GM12878 (cell line): Measurements from ENCODE around the gene PCID2. TPM values are rescaled to one million over a fixed set of nuclear protein-coding genes. Genes with fewer than 3 reads are reported as not detected.

Experiments
- ATAC-seq: fragments of 200-7000 bp; cut with Tn5 transposase; 3 replicates; pipeline ENCODE4 v1.9.1; 2020; ENCODE audit warnings: mild to moderate bottlenecking, moderate library complexity
- BruUV-seq: library from RNA; stranded (reverse); fragments of 400-500 nt; replicated peaks from 2 replicates; lab custom pipeline; 2021; lab: Mats Ljungman, UMichigan
- CTCF ChIA-PET: fragments of 300-600 bp; sonication (Branson Sonifier 250); formaldehyde crosslinking; extraction: SDS; loops from one replicate; lab custom pipeline; 2021; ENCODE audit warnings: inconsistent platforms; lab: Yijun Ruan, JAX
- POLR2A ChIA-PET: fragments of 350-600 bp; formaldehyde crosslinking; extraction: SDS; loops from one replicate; lab custom pipeline; 2021; ENCODE audit warnings: inconsistent platforms; lab: Charles Lee
- RAD21 ChIA-PET: fragments of 300-600 bp; sonication (Branson Sonifier 250); formaldehyde crosslinking; loops from one replicate; lab custom pipeline; 2023; ENCODE audit warnings: antibody characterized with exemption; ENCODE audit not compliant: unreplicated experiment; lab: Charles Lee
- SMC1A ChIA-PET: fragments of 300-600 bp; sonication (Branson Sonifier 250); formaldehyde crosslinking; loops from one replicate; lab custom pipeline; 2023; ENCODE audit not compliant: unreplicated experiment, uncharacterized antibody; lab: Charles Lee
- DNase-seq: peaks from one replicate; pipeline ENCODE4 v3.0.0-alpha.2; 2011; ENCODE audit warnings: low read depth, low spot score
- FAIRE-seq: peaks from 3 replicates; lab custom pipeline; 2011; peaks lifted over from hg19 to GRCh38; lab: Jason Lieb, UNC
- H2AFZ ChIP-seq: 2 replicates; pipeline ENCODE4 v1.6.0; 2011; ENCODE audit warnings: low read depth, low read length, control low read depth; ENCODE audit not compliant: control insufficient read depth
- H3K27ac ChIP-seq: 2 replicates; pipeline ENCODE4 v1.5.1; 2011; ENCODE audit warnings: control low read depth; ENCODE audit not compliant: control insufficient read depth, insufficient read depth
- H3K27me3 ChIP-seq, 2 experiments: replicated peaks in 1 of 2; 2 replicates each; pipeline versions ENCODE4 v1.6.0 to v1.6.1; 2011; ENCODE audit warnings: low read length in 1 of 2; ENCODE audit not compliant: control insufficient read depth in 2 of 2, insufficient read depth in 2 of 2
- H3K36me3 ChIP-seq, 2 experiments: 2 replicates each; pipeline ENCODE4 v1.5.1; 2011; ENCODE audit warnings: low read length in 1 of 2; ENCODE audit not compliant: control insufficient read depth in 2 of 2, insufficient read depth in 2 of 2
- H3K4me1 ChIP-seq: 2 replicates; pipeline ENCODE4 v1.6.1; 2011; ENCODE audit warnings: mild to moderate bottlenecking, low read length, moderate library complexity, mixed read lengths; ENCODE audit not compliant: control insufficient read depth, insufficient read depth
- H3K4me2 ChIP-seq: 2 replicates; pipeline ENCODE4 v1.6.0; 2011; ENCODE audit warnings: control low read depth; ENCODE audit not compliant: control insufficient read depth, insufficient read depth
- H3K4me3 ChIP-seq: fragments of 200-600 bp; sonication (generic); 2 replicates; pipeline ENCODE4 v1.5.1; 2016
- H3K79me2 ChIP-seq: 2 replicates; pipeline ENCODE4 v1.6.0; 2011; ENCODE audit warnings: low read length; ENCODE audit not compliant: control insufficient read depth, insufficient read depth
- H3K9ac ChIP-seq: 2 replicates; pipeline ENCODE4 v1.8.0; 2011; ENCODE audit warnings: low read length, control low read depth, mixed read lengths; ENCODE audit not compliant: control insufficient read depth, insufficient read depth
- H3K9me3 ChIP-seq: replicated peaks from 3 replicates; pipeline ENCODE4 v1.5.1; 2011; ENCODE audit warnings: mild to moderate bottlenecking, low read length; ENCODE audit not compliant: control insufficient read depth, insufficient read depth
- H4K20me1 ChIP-seq: 2 replicates; pipeline ENCODE4 v1.6.0; 2011; ENCODE audit not compliant: control insufficient read depth, insufficient read depth
- BRCA1 ChIP-seq: IDR thresholded peaks from 2 replicates; pipeline ENCODE4 v1.6.1; 2011; ENCODE audit warnings: low read depth, low read length, improper control_type of control experiment
- E2F8 ChIP-seq: fragments of 450-650 bp; IDR thresholded peaks from 2 replicates; pipeline ENCODE4 v1.6.1; 2018; ENCODE audit warnings: mild to moderate bottlenecking, low read depth, moderate library complexity; ENCODE audit not compliant: partially characterized antibody
- MXI1 ChIP-seq: fragments of 150-350 bp; IDR thresholded peaks from 2 replicates; pipeline ENCODE4 v1.6.1; 2011; ENCODE audit warnings: low read depth, mild to moderate bottlenecking, inconsistent platforms, low read length, improper control_type of control experiment
- USF1 ChIP-seq: IDR thresholded peaks from 2 replicates; pipeline ENCODE4 v1.6.1; 2011; ENCODE audit warnings: borderline replicate concordance, low read depth, mild to moderate bottlenecking, moderate library complexity, mixed read lengths, low read length; ENCODE audit not compliant: insufficient read depth; ENCODE audit errors: extremely low read length
- ZBTB40 ChIP-seq: fragments of 450-650 bp; IDR thresholded peaks from 2 replicates; pipeline ENCODE4 v1.6.1; 2016; ENCODE audit warnings: mild to moderate bottlenecking, moderate library complexity, borderline replicate concordance
- WGBS: methylation state at CpG from one replicate; pipeline ENCODE4 v1.1.6; 2016; ENCODE audit warnings: low lambda C conversion rate; ENCODE audit not compliant: insufficient replicate concordance, insufficient coverage; ENCODE audit errors: missing lambda C conversion rate; 5-methylcytosine and 5-hydroxymethylcytosine counted together
- in situ Hi-C: fragments of 300-500 bp; cut with MboI; formaldehyde crosslinking; loops from 9 replicates; pipeline ENCODE4 v1.14.3; 2018; ENCODE audit warnings: mixed read lengths
- intact Hi-C: fragments of 100-400 bp; cut with micrococcal nuclease; formaldehyde crosslinking; loops from one replicate; pipeline ENCODE4 v1.14.2; 2022; ENCODE audit not compliant: unreplicated experiment
- polyA plus RNA-seq, 11 experiments: library from polyadenylated mRNA; depleted of rRNA in 4 of 11; unstranded in 6 of 11; stranded (reverse) in 5 of 11; fragments of >200 nt; fragmentation: Nextera tagmentation in 4 of 11; fragmentation: Illumina TruSeq in 1 of 11; extraction: Ambion mirVana in 4 of 11; extraction: Trizol in 1 of 11; gene quantifications; 1 replicate in 1 of 11; 2 replicates in 10 of 11; pipeline versions ENCODE4 v1.2.1 to v1.2.3, GENCODE V29; 2011 to 2016; ENCODE audit warnings: inconsistent platforms in 2 of 11, missing spikeins in 2 of 11, low read depth in 1 of 11
- total RNA-seq, 4 experiments: library from RNA; depleted of rRNA in 3 of 4; stranded (reverse); fragments of >200 nt in 3 of 4; fragmentation: Illumina TruSeq in 1 of 4; extraction: Trizol in 1 of 4; gene quantifications; 2 replicates each; pipeline versions ENCODE4 v1.2.1 to v1.2.3, GENCODE V29; 2013 to 2021

PCID2 gene
- total and polyA plus RNA-seq, 10 of the 15 experiments (the other 5 are each of a cell fraction or from before 2014, with no cell fraction given): 37.0 to 98.1 (median 58.3) TPM

DNA sequence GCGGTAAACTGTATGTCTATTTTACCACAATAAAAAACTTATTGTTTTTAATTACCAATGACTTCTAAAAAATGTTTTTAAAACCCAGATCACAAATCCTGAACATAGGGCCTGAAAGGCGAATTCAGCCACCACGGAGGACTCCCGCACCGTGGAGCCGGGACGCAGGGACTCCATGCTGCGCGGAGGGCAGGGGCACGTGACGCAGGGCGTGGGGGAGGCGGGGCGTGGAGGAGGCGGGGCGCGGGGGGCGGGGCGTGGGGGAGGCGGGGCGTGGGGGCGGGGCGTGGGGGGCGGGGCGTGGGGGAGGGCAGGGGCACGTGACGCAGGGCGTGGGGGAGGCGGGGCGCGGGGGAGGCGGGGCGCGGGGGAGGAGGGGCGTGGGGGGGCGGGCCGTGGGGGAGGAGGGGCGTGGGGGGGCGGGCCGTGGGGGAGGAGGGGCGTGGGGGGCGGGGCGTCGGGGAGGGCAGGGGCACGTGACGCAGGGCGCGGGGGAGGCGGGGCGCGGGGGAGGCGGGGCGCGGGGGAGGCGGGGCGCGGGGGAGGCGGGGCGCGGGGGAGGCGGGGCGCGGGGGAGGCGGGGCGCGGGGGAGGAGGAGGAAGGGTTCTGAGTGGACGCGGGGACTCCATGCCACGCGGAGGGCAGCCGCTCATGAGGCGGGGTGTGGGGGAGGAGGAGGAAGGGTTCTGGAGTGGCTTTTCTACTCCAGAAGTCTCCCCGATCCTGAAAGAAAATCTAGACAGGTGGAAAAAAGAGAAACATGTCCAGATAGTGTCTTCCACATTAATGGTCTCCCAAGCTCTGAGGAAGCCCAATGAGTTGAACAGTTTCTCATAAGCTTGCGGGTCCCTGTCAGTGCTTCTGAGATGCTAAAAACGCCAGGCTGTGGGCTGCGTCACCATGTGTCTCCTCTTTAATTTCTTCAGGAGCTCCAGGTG, 54.4 kb downstream of the PCID2 start (continued):
- TF ChIP-seq BRCA1 (no peak), USF1 (peak; percentile 86), MXI1 (0 out of 2 replicates have a peak, but pooled peaks have one; percentile 25)

GRCh38 chr13:113152984-113153809, 55.3 kb downstream of the PCID2 start:
- H3K9me3 ChIP-seq: peaks cover 6% of the 10 kb centered on the region; the same call in 1 of the 3 replicates
- DNase-seq: no peak
- peaks cover 8% of the 10 kb centered on the region for H3K4me1 ChIP-seq
- CTCF ChIA-PET: no interaction called here
- ATAC-seq: peak; percentile 61
- TF ChIP-seq E2F8 (no peak), ZBTB40 (peak; percentile 50)
- no peak for FAIRE-seq
- peak overlapping the region; percentile 48; the same call in 1 of the 2 replicates for H3K9ac ChIP-seq
- whole genome bisulfite sequencing: 36% methylated on average over 48 of the region's 60 CpGs
- no peaks in the 10 kb centered on the region for H3K79me2 ChIP-seq
- H3K36me3 ChIP-seq: no peaks in the 10 kb centered on the region
- no TSS peak for BruUV-seq
- H3K27me3 ChIP-seq: peaks cover 0 to 5% of the 10 kb centered on the region in 2 experiments; a peak in 3 of 4 replicates
- no peak overlapping the region for H3K27ac ChIP-seq
- intact Hi-C loops: loop anchor here (5.0 kb wide), 1 partner anchor 54 kb away; the partner anchor contains the start of genes CUL4A and PCID2
- H3K4me3 ChIP-seq: peak overlapping the region; percentile 46
- H3K4me2 ChIP-seq: peak overlapping the region; percentile 78
- H2AFZ ChIP-seq: peak overlapping the region; percentile 90
- SMC1A ChIA-PET: no interaction called here
- RAD21 ChIA-PET: no interaction called here
- no peaks in the 10 kb centered on the region for H4K20me1 ChIP-seq
- in situ Hi-C loops: no loop called here
- POLR2A ChIA-PET: no interaction called here
